ENCODE data around the gene ANTXR2. TPM values are rescaled to one million over a fixed set of nuclear protein-coding genes. Genes with fewer than 3 reads are reported as not detected.

The ANTXR2 gene
- total and polyA plus RNA-seq, 2 of the 13 experiments (the other 11 are each of a cell fraction or from before 2014, with no cell fraction given), result 4.6 to 14.5 TPM

DNA sequence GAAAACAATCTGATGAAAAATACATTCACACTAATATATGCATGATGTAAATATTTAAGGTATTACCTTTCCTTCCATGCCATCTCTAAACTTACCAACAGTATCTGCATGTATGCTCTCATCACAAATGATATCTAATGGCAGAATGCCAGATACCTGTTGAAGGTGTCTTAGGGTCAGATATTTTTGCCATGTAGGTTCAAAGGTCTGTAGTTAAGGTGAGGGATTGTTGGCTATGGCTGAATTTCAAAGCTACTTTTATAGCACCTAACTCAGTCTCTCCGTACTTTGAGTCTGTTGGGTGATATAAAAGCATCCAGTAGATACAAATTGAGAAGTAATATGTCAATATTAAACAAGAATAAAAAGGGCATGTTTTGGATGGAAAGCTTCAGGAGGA is 19.8 kb upstream of the ANTXR2 start:
- Histone ChIP-seq H3K27me3 (ENCODE audit: control insufficient read depth in 1 of 2, insufficient read depth in 2 of 2, low read length in 2 of 2) (no peaks in the 10 kb centered on the region; a peak in 2 of 5 replicates), H3K9ac (ENCODE audit: insufficient read depth, low read depth, low read length) (no peak overlapping the region), H3K79me2 (ENCODE audit: insufficient read depth, low read length) (no peaks in the 10 kb centered on the region), H3K9me3 (ENCODE audit: low read length) (no peaks in the 10 kb centered on the region), H3K27ac (ENCODE audit: extremely low read length, insufficient read depth, low read length) (no peak overlapping the region), H3K4me3 (replicated peaks in 1 of 3; ENCODE audit: insufficient read depth in 1 of 3, low read depth in 2 of 3, low read length in 3 of 3) (no peak overlapping the region), H3K36me3 (replicated peaks in 1 of 2; ENCODE audit: control insufficient read depth in 1 of 2, insufficient read depth in 2 of 2, low read length in 2 of 2) (no peaks in the 10 kb centered on the region), H3K4me2 (ENCODE audit: low read depth, low read length) (no peak overlapping the region), H2AFZ (ENCODE audit: low read length) (no peak overlapping the region), H3K4me1 (ENCODE audit: insufficient read depth, low read length) (no peaks in the 10 kb centered on the region), H4K20me1 (ENCODE audit: insufficient read depth, low read length) (no peaks in the 10 kb centered on the region)
- intact Hi-C loops (cut with micrococcal nuclease; ENCODE audit: unreplicated experiment) (no loop called here), in situ Hi-C loops (cut with HindIII; ENCODE audit: extremely low pct_ligation_motif_present, low pct_unique_long_range_greater_than_20kb) (no loop called here)
- CTCF ChIA-PET (ENCODE audit: low intra/inter-chr PET ratio, low total read pairs), result no interaction called here
- DNase-seq (ENCODE audit: low spot score) (no peak), ATAC-seq (no peak), FAIRE-seq (no peak)
- 3% methylated on average over 1 of the region's 1 CpG for WGBS (ENCODE audit: low lambda C conversion rate)
- BruUV-seq (replicated peaks), result no TSS peak
- POLR2A ChIA-PET, result no interaction called here
- TF ChIP-seq ZEB1 (IDR thresholded peaks at IDR 0.05; ENCODE audit: insufficient replicate concordance, low read depth) (no peak), KAT8 (CRISPR knock-in tag; IDR thresholded peaks at IDR 0.05) (no peak), KLF12 (CRISPR knock-in tag; IDR thresholded peaks at IDR 0.05; ENCODE audit: borderline replicate concordance) (no peak), ZNF816 (CRISPR knock-in tag; IDR thresholded peaks at IDR 0.05; ENCODE audit: borderline replicate concordance) (no peak), SRSF4 (IDR thresholded peaks at IDR 0.05; ENCODE audit: low read depth, low read length, poor library complexity, severe bottlenecking) (no peak), KDM4B (CRISPR knock-in tag; IDR thresholded peaks at IDR 0.05) (no peak), ZNF326 (CRISPR knock-in tag; IDR thresholded peaks at IDR 0.05; ENCODE audit: borderline replicate concordance) (no peak), MAFF (IDR thresholded peaks at IDR 0.05; ENCODE audit: low read depth, low read length) (no peak)
- TF ChIP-seq, protein P1, sequence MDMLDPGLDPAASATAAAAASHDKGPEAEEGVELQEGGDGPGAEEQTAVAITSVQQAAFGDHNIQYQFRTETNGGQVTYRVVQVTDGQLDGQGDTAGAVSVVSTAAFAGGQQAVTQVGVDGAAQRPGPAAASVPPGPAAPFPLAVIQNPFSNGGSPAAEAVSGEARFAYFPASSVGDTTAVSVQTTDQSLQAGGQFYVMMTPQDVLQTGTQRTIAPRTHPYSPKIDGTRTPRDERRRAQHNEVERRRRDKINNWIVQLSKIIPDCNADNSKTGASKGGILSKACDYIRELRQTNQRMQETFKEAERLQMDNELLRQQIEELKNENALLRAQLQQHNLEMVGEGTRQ (IDR thresholded peaks at IDR 0.05; ENCODE audit: low read depth, low read length), result no peak
- TF ChIP-seq, protein P1 (CRISPR knock-in tag; IDR thresholded peaks at IDR 0.05; ENCODE audit: borderline replicate concordance), result no peak
- TF ChIP-seq, protein P2, sequence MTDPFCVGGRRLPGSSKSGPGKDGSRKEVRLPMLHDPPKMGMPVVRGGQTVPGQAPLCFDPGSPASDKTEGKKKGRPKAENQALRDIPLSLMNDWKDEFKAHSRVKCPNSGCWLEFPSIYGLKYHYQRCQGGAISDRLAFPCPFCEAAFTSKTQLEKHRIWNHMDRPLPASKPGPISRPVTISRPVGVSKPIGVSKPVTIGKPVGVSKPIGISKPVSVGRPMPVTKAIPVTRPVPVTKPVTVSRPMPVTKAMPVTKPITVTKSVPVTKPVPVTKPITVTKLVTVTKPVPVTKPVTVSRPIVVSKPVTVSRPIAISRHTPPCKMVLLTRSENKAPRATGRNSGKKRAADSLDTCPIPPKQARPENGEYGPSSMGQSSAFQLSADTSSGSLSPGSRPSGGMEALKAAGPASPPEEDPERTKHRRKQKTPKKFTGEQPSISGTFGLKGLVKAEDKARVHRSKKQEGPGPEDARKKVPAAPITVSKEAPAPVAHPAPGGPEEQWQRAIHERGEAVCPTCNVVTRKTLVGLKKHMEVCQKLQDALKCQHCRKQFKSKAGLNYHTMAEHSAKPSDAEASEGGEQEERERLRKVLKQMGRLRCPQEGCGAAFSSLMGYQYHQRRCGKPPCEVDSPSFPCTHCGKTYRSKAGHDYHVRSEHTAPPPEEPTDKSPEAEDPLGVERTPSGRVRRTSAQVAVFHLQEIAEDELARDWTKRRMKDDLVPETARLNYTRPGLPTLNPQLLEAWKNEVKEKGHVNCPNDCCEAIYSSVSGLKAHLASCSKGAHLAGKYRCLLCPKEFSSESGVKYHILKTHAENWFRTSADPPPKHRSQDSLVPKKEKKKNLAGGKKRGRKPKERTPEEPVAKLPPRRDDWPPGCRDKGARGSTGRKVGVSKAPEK (CRISPR knock-in tag; IDR thresholded peaks at IDR 0.05; ENCODE audit: borderline replicate concordance), result no peak
- TF ChIP-seq, protein P3, sequence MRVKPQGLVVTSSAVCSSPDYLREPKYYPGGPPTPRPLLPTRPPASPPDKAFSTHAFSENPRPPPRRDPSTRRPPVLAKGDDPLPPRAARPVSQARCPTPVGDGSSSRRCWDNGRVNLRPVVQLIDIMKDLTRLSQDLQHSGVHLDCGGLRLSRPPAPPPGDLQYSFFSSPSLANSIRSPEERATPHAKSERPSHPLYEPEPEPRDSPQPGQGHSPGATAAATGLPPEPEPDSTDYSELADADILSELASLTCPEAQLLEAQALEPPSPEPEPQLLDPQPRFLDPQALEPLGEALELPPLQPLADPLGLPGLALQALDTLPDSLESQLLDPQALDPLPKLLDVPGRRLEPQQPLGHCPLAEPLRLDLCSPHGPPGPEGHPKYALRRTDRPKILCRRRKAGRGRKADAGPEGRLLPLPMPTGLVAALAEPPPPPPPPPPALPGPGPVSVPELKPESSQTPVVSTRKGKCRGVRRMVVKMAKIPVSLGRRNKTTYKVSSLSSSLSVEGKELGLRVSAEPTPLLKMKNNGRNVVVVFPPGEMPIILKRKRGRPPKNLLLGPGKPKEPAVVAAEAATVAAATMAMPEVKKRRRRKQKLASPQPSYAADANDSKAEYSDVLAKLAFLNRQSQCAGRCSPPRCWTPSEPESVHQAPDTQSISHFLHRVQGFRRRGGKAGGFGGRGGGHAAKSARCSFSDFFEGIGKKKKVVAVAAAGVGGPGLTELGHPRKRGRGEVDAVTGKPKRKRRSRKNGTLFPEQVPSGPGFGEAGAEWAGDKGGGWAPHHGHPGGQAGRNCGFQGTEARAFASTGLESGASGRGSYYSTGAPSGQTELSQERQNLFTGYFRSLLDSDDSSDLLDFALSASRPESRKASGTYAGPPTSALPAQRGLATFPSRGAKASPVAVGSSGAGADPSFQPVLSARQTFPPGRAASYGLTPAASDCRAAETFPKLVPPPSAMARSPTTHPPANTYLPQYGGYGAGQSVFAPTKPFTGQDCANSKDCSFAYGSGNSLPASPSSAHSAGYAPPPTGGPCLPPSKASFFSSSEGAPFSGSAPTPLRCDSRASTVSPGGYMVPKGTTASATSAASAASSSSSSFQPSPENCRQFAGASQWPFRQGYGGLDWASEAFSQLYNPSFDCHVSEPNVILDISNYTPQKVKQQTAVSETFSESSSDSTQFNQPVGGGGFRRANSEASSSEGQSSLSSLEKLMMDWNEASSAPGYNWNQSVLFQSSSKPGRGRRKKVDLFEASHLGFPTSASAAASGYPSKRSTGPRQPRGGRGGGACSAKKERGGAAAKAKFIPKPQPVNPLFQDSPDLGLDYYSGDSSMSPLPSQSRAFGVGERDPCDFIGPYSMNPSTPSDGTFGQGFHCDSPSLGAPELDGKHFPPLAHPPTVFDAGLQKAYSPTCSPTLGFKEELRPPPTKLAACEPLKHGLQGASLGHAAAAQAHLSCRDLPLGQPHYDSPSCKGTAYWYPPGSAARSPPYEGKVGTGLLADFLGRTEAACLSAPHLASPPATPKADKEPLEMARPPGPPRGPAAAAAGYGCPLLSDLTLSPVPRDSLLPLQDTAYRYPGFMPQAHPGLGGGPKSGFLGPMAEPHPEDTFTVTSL (CRISPR knock-in tag; IDR thresholded peaks at IDR 0.05; ENCODE audit: borderline replicate concordance), result no peak
- TF ChIP-seq, protein P4, sequence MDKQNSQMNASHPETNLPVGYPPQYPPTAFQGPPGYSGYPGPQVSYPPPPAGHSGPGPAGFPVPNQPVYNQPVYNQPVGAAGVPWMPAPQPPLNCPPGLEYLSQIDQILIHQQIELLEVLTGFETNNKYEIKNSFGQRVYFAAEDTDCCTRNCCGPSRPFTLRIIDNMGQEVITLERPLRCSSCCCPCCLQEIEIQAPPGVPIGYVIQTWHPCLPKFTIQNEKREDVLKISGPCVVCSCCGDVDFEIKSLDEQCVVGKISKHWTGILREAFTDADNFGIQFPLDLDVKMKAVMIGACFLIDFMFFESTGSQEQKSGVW (CRISPR knock-in tag; IDR thresholded peaks at IDR 0.05; ENCODE audit: borderline replicate concordance), result no peak

All from HepG2 (cell line).